SIG-M5 treated with dmso at 0.1 percent for 504 hours (cell line): ENCODE results near the gene ARPC5L.

ENCODE experiments used
- DNase-seq: peaks from one replicate; lab custom pipeline; 2025; ENCODE audit not compliant: unreplicated experiment; lab: John Stamatoyannopoulos, UW

The ARPC5L gene

GRCh38 chr9:124863371-124863871 is 1.5 kb downstream of the ARPC5L start:
- no peak for DNase-seq

GRCh38 chr9:124868511-124869465 is 6.9 kb downstream of the ARPC5L start:
- peak; percentile 80 for DNase-seq

GRCh38 chr9:124869466-124869985 is 7.6 kb downstream of the ARPC5L start:
- no peak for DNase-seq

GRCh38 chr9:124869986-124870560 is 8.1 kb downstream of the ARPC5L start:
- DNase-seq, result peak; percentile 35

GRCh38 chr9:124870723-124871122 is 8.8 kb downstream of the ARPC5L start:
- DNase-seq, result peak; percentile 55

- peak; percentile 82 for DNase-seq
Measured at GRCh38 chr9:124871156-124871561, 9.2 kb downstream of the ARPC5L start.

- DNase-seq, result no peak
Measured at GRCh38 chr9:124873664-124874063, 11.7 kb downstream of the ARPC5L start.

- no peak for DNase-seq
Measured at GRCh38 chr9:124875501-124875900, 13.6 kb downstream of the ARPC5L start.

GRCh38 chr9:124877021-124877782 is 15.3 kb downstream of the ARPC5L start:
- DNase-seq, result no peak

- no peak for DNase-seq
Measured at GRCh38 chr9:124878021-124878420, 16.1 kb downstream of the ARPC5L start.

- DNase-seq, result no peak
Measured at GRCh38 chr9:124878518-124878917, 16.6 kb downstream of the ARPC5L start.

GRCh38 chr9:124879226-124879625 is 17.3 kb downstream of the ARPC5L start:
- DNase-seq, result no peak

- DNase-seq, result no peak
Measured at GRCh38 chr9:124880501-124880900, 18.6 kb downstream of the ARPC5L start.

- DNase-seq, result no peak
Measured at GRCh38 chr9:124881138-124881743, 19.3 kb downstream of the ARPC5L start.

GRCh38 chr9:124882231-124882630 is 20.3 kb downstream of the ARPC5L start:
- DNase-seq, result no peak

GRCh38 chr9:124884376-124884775 is 22.4 kb downstream of the ARPC5L start:
- no peak for DNase-seq

- DNase-seq, result no peak
Measured at GRCh38 chr9:124885551-124885950, 23.6 kb downstream of the ARPC5L start.

- DNase-seq, result no peak
Measured at GRCh38 chr9:124886461-124886860, 24.5 kb downstream of the ARPC5L start.

GRCh38 chr9:124886866-124887492 is 25.0 kb downstream of the ARPC5L start:
- DNase-seq, result no peak

GRCh38 chr9:124887832-124888231 is 25.9 kb downstream of the ARPC5L start:
- DNase-seq, result no peak
